Astrocyte (in vitro differentiated cells and primary cell): ENCODE measurements around the gene GAB2. TPM values are rescaled to one million over a fixed set of nuclear protein-coding genes. Genes with fewer than 3 reads are reported as not detected.

Experiments used
- DNase-seq: peaks from one replicate; pipeline ENCODE4 v3.0.0-alpha.2; 2010; ENCODE audit warnings: low read depth
- FAIRE-seq: peaks from 2 replicates; lab custom pipeline; 2011; peaks lifted over from hg19 to GRCh38; lab: Jason Lieb, UNC
- H2AFZ ChIP-seq: 2 replicates; pipeline ENCODE4 v1.6.0; 2012; ENCODE audit warnings: low read depth, low read length, inconsistent platforms
- H3K27ac ChIP-seq: 2 replicates; pipeline ENCODE4 v1.5.1; 2011; ENCODE audit warnings: low read depth, low read length, inconsistent platforms
- H3K27me3 ChIP-seq: 2 replicates; pipeline ENCODE4 v1.6.0; 2011; ENCODE audit warnings: low read length, inconsistent platforms; ENCODE audit not compliant: insufficient read depth
- H3K36me3 ChIP-seq: 2 replicates; pipeline ENCODE4 v1.5.1; 2011; ENCODE audit warnings: low read length, inconsistent platforms; ENCODE audit not compliant: insufficient read depth
- H3K4me1 ChIP-seq: 2 replicates; pipeline ENCODE4 v1.5.1; 2011; ENCODE audit warnings: low read length, inconsistent platforms; ENCODE audit not compliant: insufficient read depth
- H3K4me2 ChIP-seq: 2 replicates; pipeline ENCODE4 v1.6.0; 2012; ENCODE audit warnings: low read length, inconsistent platforms
- H3K4me3 ChIP-seq: 2 replicates; pipeline ENCODE4 v1.5.1; 2011; ENCODE audit warnings: low read depth, mild to moderate bottlenecking, low read length, inconsistent platforms; ENCODE audit not compliant: insufficient read depth
- H3K79me2 ChIP-seq: 2 replicates; pipeline ENCODE4 v1.6.0; 2012; ENCODE audit warnings: mild to moderate bottlenecking, low read length, inconsistent platforms; ENCODE audit not compliant: insufficient read depth
- H3K9ac ChIP-seq: 2 replicates; pipeline ENCODE4 v1.6.0; 2012; ENCODE audit warnings: mild to moderate bottlenecking, low read length, inconsistent platforms
- H3K9me3 ChIP-seq: 2 replicates; pipeline ENCODE4 v1.5.1; 2012; ENCODE audit warnings: low read depth, mild to moderate bottlenecking, low read length, inconsistent platforms; ENCODE audit not compliant: insufficient read depth
- H4K20me1 ChIP-seq: 2 replicates; pipeline ENCODE4 v1.6.0; 2012; ENCODE audit warnings: low read length, inconsistent platforms; ENCODE audit not compliant: insufficient read depth
- H3K27ac Mint-ChIP-seq: one replicate; pipeline ENCODE4 v1.8.0; 2021; ENCODE audit warnings: mild to moderate bottlenecking, mixed read lengths; ENCODE audit not compliant: unreplicated experiment
- H3K27me3 Mint-ChIP-seq: one replicate; pipeline ENCODE4 v1.8.0; 2021; ENCODE audit warnings: low read depth, mixed read lengths; ENCODE audit not compliant: unreplicated experiment
- H3K36me3 Mint-ChIP-seq: one replicate; pipeline ENCODE4 v1.8.0; 2021; ENCODE audit warnings: low read depth, mixed read lengths; ENCODE audit not compliant: unreplicated experiment
- H3K4me1 Mint-ChIP-seq: one replicate; pipeline ENCODE4 v1.8.0; 2021; ENCODE audit warnings: low read depth, mixed read lengths; ENCODE audit not compliant: unreplicated experiment
- H3K4me3 Mint-ChIP-seq: one replicate; pipeline ENCODE4 v1.8.0; 2021; ENCODE audit warnings: mild to moderate bottlenecking, moderate library complexity, mixed read lengths; ENCODE audit not compliant: unreplicated experiment
- H3K9me3 Mint-ChIP-seq: one replicate; pipeline ENCODE4 v1.8.0; 2021; ENCODE audit warnings: mild to moderate bottlenecking, mixed read lengths; ENCODE audit not compliant: unreplicated experiment
- EZH2 ChIP-seq: IDR thresholded peaks from 2 replicates; pipeline ENCODE4 v1.6.1; 2012; ENCODE audit warnings: mild to moderate bottlenecking, low read length, inconsistent platforms; ENCODE audit not compliant: insufficient read depth
- total RNA-seq: library from RNA; stranded (reverse); gene quantifications from 2 replicates; pipeline ENCODE4 v1.2.1, GENCODE V29; 2021
- TF ChIP-seq, protein P1 (sequence below): IDR thresholded peaks from 2 replicates; pipeline ENCODE4 v1.5.1; 2011; ENCODE audit warnings: low read depth, mild to moderate bottlenecking, inconsistent platforms, low read length, moderate library complexity; ENCODE audit not compliant: insufficient read depth

The GAB2 gene
- total RNA-seq, 1 donor from 2014 or later = 18.2 TPM

GRCh38 chr11:78219493-78220217 lies 198.0 kb downstream of the GAB2 start:
- no peak overlapping the region for H2AFZ ChIP-seq
- peaks cover 4% of the 10 kb centered on the region for H3K4me1 Mint-ChIP-seq
- H3K9me3 ChIP-seq = no peaks in the 10 kb centered on the region
- H3K9me3 Mint-ChIP-seq = peaks cover 4% of the 10 kb centered on the region
- H3K27ac ChIP-seq = no peak overlapping the region
- no peak for DNase-seq
- no peak for FAIRE-seq
- H3K4me1 ChIP-seq = no peaks in the 10 kb centered on the region
- H3K27ac Mint-ChIP-seq = no peak overlapping the region
- no peak overlapping the region for H3K4me2 ChIP-seq
- H4K20me1 ChIP-seq = no peaks in the 10 kb centered on the region
- no peaks in the 10 kb centered on the region for H3K27me3 Mint-ChIP-seq
- H3K4me3 Mint-ChIP-seq = no peak overlapping the region
- H3K36me3 ChIP-seq = peaks cover 7% of the 10 kb centered on the region
- H3K79me2 ChIP-seq = no peaks in the 10 kb centered on the region
- no peak for TF ChIP-seq EZH2
- TF ChIP-seq, protein P1, sequence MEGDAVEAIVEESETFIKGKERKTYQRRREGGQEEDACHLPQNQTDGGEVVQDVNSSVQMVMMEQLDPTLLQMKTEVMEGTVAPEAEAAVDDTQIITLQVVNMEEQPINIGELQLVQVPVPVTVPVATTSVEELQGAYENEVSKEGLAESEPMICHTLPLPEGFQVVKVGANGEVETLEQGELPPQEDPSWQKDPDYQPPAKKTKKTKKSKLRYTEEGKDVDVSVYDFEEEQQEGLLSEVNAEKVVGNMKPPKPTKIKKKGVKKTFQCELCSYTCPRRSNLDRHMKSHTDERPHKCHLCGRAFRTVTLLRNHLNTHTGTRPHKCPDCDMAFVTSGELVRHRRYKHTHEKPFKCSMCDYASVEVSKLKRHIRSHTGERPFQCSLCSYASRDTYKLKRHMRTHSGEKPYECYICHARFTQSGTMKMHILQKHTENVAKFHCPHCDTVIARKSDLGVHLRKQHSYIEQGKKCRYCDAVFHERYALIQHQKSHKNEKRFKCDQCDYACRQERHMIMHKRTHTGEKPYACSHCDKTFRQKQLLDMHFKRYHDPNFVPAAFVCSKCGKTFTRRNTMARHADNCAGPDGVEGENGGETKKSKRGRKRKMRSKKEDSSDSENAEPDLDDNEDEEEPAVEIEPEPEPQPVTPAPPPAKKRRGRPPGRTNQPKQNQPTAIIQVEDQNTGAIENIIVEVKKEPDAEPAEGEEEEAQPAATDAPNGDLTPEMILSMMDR = no peak
- H3K36me3 Mint-ChIP-seq = peaks cover 40% of the 10 kb centered on the region
- no peaks in the 10 kb centered on the region for H3K27me3 ChIP-seq
- H3K9ac ChIP-seq = no peak overlapping the region
- H3K4me3 ChIP-seq = no peak overlapping the region

DNA sequence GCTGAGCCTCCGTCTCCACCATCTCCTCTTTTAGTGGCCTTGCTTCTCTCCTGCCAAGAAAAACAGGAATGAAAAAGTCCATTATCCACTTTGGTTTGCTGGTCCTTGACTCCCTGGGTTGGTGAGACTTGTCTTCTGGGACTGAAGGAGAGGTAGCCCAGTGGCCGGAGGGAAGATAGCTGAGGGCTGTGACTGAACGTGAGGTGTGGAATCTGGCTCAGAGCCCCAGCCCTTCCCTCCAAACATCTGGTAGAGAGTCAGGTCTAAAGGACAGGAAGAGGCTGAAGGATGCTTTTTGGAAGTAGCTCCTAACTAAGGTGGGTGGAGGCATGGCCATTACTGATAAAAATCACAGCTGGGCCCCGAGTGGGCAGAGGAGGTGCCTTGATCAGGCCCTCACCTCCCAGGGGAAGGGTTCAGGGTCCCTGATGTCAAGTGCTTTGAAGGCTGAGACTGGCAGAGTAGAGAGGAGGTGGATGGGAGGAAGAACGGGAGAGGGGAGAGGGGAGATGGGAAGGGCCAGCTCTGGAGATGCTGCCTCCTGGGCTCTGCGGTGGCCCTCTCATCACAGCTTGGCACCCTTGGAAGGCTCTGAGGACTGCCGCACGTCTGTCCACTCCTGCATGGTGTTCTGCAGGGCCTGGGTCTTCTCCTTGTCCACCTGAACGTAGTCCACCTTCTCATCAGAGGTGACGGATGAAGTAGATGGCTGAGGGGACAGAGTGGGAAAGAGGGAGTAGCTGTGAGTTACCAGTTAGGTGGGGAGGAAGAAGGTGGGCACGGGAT lies 198.7 kb downstream of the GAB2 start:
- H2AFZ ChIP-seq = no peak overlapping the region
- FAIRE-seq (no peak), DNase-seq (no peak)
- Mint-ChIP-seq H3K36me3 (peaks cover 39% of the 10 kb centered on the region), H3K27me3 (no peaks in the 10 kb centered on the region), H3K4me1 (peaks cover 4% of the 10 kb centered on the region), H3K27ac (no peak overlapping the region), H3K4me3 (no peak overlapping the region), H3K9me3 (peaks cover 4% of the 10 kb centered on the region)
- H3K79me2 ChIP-seq = no peaks in the 10 kb centered on the region
- peaks cover under 1% of the 10 kb centered on the region for H4K20me1 ChIP-seq
- no peak for TF ChIP-seq EZH2
- TF ChIP-seq, protein P1 = no peak
- H3K27ac ChIP-seq = no peak overlapping the region
- peaks cover 4% of the 10 kb centered on the region for H3K36me3 ChIP-seq
- no peaks in the 10 kb centered on the region for H3K9me3 ChIP-seq
- no peak overlapping the region for H3K4me2 ChIP-seq
- H3K4me1 ChIP-seq = no peaks in the 10 kb centered on the region
- no peaks in the 10 kb centered on the region for H3K27me3 ChIP-seq
- no peak overlapping the region for H3K9ac ChIP-seq
- H3K4me3 ChIP-seq = no peak overlapping the region
